Glutamatergic neuron (in vitro differentiated cells): ENCODE measurements around the gene TNS3. TPM values are rescaled to one million over a fixed set of nuclear protein-coding genes. Genes with fewer than 3 reads are reported as not detected.
"Not testable (repeated sequence)": the region's sequence is repeated elsewhere in the genome, so short reads cannot be mapped to it uniquely, and the experiment has no call there.

Experiments used
- DNase-seq: peaks from one replicate; pipeline ENCODE4 v3.0.0; 2022
- H3K27ac Mint-ChIP-seq: one replicate; pipeline ENCODE4 v1.8.0; 2020; ENCODE audit warnings: mild to moderate bottlenecking, mixed read lengths, inconsistent platforms; ENCODE audit not compliant: unreplicated experiment
- H3K27me3 Mint-ChIP-seq: one replicate; pipeline ENCODE4 v1.8.0; 2020; ENCODE audit warnings: mild to moderate bottlenecking, moderate library complexity, mixed read lengths, inconsistent platforms; ENCODE audit not compliant: unreplicated experiment
- H3K36me3 Mint-ChIP-seq: one replicate; pipeline ENCODE4 v1.8.0; 2020; ENCODE audit warnings: mild to moderate bottlenecking, mixed read lengths, inconsistent platforms; ENCODE audit not compliant: unreplicated experiment
- H3K4me1 Mint-ChIP-seq: one replicate; pipeline ENCODE4 v1.8.0; 2020; ENCODE audit warnings: mild to moderate bottlenecking, low read depth, mixed read lengths, inconsistent platforms; ENCODE audit not compliant: unreplicated experiment
- H3K4me3 Mint-ChIP-seq: one replicate; pipeline ENCODE4 v1.8.0; 2020; ENCODE audit warnings: mild to moderate bottlenecking, mixed read lengths, inconsistent platforms; ENCODE audit not compliant: unreplicated experiment
- H3K9me3 Mint-ChIP-seq: one replicate; pipeline ENCODE4 v1.8.0; 2020; ENCODE audit warnings: mild to moderate bottlenecking, moderate library complexity, mixed read lengths, inconsistent platforms; ENCODE audit not compliant: unreplicated experiment
- total RNA-seq: library from RNA; stranded (reverse); fragmentation: NEBNext Ultra II Directional; extraction: Animal tissue kit (Norgen Biotek cat#: 25700); gene quantifications from one replicate; pipeline ENCODE4 v1.2.1, GENCODE V29; 2021; ENCODE audit not compliant: unreplicated experiment
- TF ChIP-seq, protein P1 (sequence below): fragments of 200-600 bp; sonication (generic); IDR thresholded peaks from one replicate; pipeline ENCODE4 v1.5.0; 2021; ENCODE audit not compliant: partially characterized antibody, unreplicated experiment

Gene TNS3
- total RNA-seq, 1 donor from 2014 or later: 3.8 TPM

DNA sequence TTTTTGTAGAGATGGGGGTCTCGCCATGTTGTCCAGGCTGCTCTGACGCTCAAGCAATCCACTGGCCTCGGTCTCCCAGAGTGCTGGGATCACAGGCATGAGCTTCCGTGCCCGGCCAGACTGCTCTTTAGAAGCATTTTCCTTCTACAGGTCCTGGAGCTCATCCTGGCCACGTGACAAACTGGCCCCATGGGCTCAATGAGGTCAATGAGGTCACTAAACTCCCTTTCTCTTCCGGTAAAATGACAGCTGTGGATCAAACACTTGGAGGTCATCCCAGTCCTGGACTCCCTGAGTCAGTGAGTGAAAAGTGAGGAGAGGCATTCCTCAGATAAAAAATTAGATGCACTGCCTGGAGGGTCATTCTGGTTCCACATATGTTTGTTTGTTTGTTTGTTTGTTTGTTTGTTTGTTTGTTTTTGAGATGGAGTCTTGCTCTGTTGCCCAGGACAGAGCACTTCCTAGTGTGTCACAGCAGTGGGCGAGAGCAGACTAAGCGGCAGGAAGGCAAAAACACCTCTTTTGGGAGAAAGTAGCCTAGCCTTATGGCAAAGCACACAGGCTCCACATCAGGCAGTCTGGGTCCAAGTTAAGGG is 134.9 kb downstream of the TNS3 start:
- Mint-ChIP-seq H3K4me3 (no peak overlapping the region), H3K9me3 (peaks cover 3% of the 10 kb centered on the region), H3K4me1 (peaks cover 4% of the 10 kb centered on the region), H3K27ac (peak overlapping the region; percentile 14), H3K27me3 (no peaks in the 10 kb centered on the region), H3K36me3 (no peaks in the 10 kb centered on the region)
- TF ChIP-seq, protein P1, sequence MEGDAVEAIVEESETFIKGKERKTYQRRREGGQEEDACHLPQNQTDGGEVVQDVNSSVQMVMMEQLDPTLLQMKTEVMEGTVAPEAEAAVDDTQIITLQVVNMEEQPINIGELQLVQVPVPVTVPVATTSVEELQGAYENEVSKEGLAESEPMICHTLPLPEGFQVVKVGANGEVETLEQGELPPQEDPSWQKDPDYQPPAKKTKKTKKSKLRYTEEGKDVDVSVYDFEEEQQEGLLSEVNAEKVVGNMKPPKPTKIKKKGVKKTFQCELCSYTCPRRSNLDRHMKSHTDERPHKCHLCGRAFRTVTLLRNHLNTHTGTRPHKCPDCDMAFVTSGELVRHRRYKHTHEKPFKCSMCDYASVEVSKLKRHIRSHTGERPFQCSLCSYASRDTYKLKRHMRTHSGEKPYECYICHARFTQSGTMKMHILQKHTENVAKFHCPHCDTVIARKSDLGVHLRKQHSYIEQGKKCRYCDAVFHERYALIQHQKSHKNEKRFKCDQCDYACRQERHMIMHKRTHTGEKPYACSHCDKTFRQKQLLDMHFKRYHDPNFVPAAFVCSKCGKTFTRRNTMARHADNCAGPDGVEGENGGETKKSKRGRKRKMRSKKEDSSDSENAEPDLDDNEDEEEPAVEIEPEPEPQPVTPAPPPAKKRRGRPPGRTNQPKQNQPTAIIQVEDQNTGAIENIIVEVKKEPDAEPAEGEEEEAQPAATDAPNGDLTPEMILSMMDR: no peak
- DNase-seq: no peak

DNA sequence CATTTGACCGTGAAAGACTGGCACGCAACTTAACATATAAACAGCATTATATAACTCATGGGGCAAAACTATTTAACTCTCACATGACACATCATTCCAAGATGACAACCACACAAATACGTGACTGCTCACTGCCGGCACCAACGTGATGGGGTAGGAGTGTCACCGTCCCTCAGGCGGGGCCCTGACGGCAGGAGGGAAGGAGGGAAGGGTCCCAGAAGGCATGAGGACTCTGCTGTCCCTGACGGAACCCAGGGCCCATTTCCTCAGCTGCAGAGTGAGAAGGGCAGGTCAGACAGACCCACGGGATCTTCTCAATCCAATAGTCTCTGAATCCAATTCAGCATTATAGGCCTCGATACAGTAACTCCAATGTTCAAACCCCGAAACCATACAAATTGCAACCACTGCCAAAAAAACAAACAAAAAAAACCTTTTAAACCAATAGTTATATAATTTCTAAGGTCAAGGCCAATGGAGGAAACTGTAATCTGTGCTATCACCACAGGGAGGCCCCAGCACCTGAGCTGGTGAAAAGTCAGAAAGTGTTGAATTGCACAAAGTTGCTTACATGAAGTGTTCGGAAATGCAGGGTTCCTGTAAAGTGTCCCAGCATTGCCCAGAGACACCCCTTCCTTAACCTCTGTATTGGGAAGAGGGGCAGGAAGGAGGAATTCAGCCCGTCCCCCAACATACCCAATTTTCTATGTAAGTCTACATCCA is 137.4 kb downstream of the TNS3 start:
- Mint-ChIP-seq H3K9me3 (peaks cover 3% of the 10 kb centered on the region), H3K27me3 (peaks cover 2% of the 10 kb centered on the region), H3K4me1 (peaks cover 4% of the 10 kb centered on the region), H3K36me3 (no peaks in the 10 kb centered on the region), H3K4me3 (no peak overlapping the region), H3K27ac (no peak overlapping the region)
- TF ChIP-seq, protein P1: peak; percentile 41
- no peak for DNase-seq

DNA sequence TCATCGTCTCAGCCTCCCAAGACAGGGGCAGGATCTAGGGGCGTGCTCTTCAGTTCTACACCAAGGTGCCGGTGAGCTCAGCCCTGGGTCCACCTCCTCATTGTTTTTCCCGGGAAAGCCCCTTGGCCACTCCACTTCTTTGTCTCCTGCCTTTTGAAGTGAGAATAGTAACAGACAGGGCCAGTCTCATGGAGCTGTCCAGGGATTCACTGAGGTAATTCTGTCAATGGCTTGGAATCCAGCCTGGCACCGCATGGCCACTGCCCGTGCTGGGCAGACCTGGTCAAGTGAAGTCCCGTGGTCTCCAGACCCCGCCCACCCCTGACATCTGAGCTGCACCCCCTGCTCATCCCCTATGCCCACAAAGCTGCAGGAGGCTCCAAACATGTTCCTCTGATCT is 138.9 kb downstream of the TNS3 start:
- peaks cover 4% of the 10 kb centered on the region for H3K4me1 Mint-ChIP-seq
- H3K4me3 Mint-ChIP-seq: no peak overlapping the region
- TF ChIP-seq, protein P1: no peak
- H3K27ac Mint-ChIP-seq: no peak overlapping the region
- H3K27me3 Mint-ChIP-seq: peaks cover 2% of the 10 kb centered on the region
- no peaks in the 10 kb centered on the region for H3K9me3 Mint-ChIP-seq
- DNase-seq: no peak
- H3K36me3 Mint-ChIP-seq: no peaks in the 10 kb centered on the region

DNA sequence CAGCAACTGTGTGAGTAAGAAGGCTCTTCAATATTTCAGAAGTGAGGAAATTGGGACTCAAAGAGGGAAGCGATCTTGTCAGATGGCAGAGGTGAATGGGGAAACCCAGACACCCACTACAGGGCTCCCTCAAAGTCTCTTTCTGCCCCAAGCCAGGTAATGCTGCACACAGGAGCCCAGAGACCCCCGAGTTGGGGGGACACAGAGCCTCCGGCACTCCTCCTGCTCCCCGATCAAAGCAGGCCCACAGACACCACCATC is 139.4 kb downstream of the TNS3 start:
- TF ChIP-seq, protein P1: no peak
- no peaks in the 10 kb centered on the region for H3K36me3 Mint-ChIP-seq
- H3K27ac Mint-ChIP-seq: no peak overlapping the region
- DNase-seq: no peak
- H3K4me3 Mint-ChIP-seq: no peak overlapping the region
- H3K9me3 Mint-ChIP-seq: no peaks in the 10 kb centered on the region
- peaks cover 3% of the 10 kb centered on the region for H3K4me1 Mint-ChIP-seq
- peaks cover 2% of the 10 kb centered on the region for H3K27me3 Mint-ChIP-seq

DNA sequence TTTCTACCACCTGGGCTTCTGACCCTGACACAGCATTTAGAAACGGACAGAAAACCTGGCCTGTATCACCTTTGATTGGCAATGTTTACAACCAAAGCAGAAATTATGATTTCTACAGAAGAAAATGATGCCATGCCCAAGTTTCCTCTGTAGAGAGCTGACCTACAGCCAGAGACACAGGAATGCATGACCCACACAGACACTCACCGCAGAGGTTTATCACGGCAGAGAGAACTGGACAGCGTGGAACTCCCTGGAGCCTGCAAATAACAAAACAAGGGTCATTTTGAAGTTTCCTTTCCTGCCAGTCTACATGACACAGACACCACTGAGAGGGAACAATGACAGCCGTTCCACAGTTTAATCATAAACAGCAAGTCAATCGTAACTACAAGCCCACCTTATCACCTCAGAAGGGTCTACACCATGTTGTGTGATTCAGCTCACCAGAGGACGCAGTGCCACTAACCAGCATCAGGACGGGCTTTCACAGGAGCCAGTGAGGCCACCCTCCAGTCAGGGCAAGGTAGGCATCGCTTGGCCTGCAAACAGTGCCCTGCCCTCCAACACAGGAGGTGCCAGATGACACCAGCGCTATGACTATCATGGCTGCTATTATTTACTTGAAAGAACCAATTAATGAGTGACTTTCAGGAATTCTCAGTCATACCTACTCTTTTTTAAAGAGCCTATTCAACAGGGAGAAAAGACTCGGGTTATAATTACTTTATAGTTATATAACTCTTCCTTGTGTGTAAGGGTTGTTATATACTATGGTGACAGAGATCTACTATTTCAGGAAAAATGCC is 139.9 kb downstream of the TNS3 start:
- Mint-ChIP-seq H3K4me1 (peaks cover under 1% of the 10 kb centered on the region), H3K9me3 (no peaks in the 10 kb centered on the region), H3K4me3 (no peak overlapping the region), H3K36me3 (no peaks in the 10 kb centered on the region), H3K27ac (no peak overlapping the region), H3K27me3 (peaks cover 2% of the 10 kb centered on the region)
- TF ChIP-seq, protein P1: no peak
- no peak for DNase-seq

DNA sequence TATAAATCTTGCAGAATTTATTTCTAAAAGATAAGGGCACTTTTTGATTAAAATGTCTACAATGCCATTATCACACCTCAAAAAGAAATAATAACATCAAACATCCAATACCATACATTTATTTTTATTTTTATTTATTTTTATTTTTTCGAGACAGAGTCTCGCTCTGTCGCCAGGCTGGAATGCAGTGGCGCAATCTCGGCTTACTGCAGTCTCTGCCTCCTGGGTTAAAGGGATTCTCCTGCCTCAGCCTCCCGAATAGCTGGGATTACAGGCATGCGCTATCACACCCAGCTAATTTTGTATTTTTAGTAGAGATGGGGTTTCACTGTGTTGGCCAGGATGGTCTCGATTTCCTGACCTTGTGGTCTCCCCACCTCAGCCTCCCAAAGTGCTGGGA is 140.9 kb downstream of the TNS3 start:
- H3K36me3 Mint-ChIP-seq, DNase-seq, H3K4me1 Mint-ChIP-seq, H3K4me3 Mint-ChIP-seq, H3K27ac Mint-ChIP-seq, H3K9me3 Mint-ChIP-seq, H3K27me3 Mint-ChIP-seq: not testable (repeated sequence)
